ENCODE measurements around the gene S100A13.
"Not testable (repeated sequence)": the region's sequence is repeated elsewhere in the genome, so short reads cannot be mapped to it uniquely, and the experiment has no call there.

Gene S100A13

GRCh38 chr1:153626904-153627714 is at the start of gene S100A13:
Gene S100A13, minus strand, starts transcription at chr1:153627505. Its CDS starts 1,033 bp downstream, at chr1:153626472.
- Histone ChIP-seq H2AFZ (ENCODE audit: low read depth, low read length, severe bottlenecking) (no peak within 1 kb of the TSS), H3F3A (ENCODE audit: insufficient read depth) (no peaks in the 10 kb centered on the region), H3K27ac (ENCODE audit: low read depth, low read length) (no peak within 1 kb of the TSS), H3K36me3 (ENCODE audit: low read length) (no peaks in the 10 kb centered on the region), H3K27me3 (ENCODE audit: low read length) (no peaks in the 10 kb centered on the region), H3K4me2 (ENCODE audit: low read depth, low read length, poor library complexity, severe bottlenecking) (no peak within 1 kb of the TSS), H4K20me1 (ENCODE audit: low read depth, low read length) (no peaks in the 10 kb centered on the region), H3K9me2 (replicated peaks; ENCODE audit: insufficient read depth, low read length) (no peaks in the 10 kb centered on the region), H3K4me3 (ENCODE audit: insufficient read depth, low read length, poor library complexity, severe bottlenecking) (no peak within 1 kb of the TSS), H3K9ac (ENCODE audit: low read length) (no peak within 1 kb of the TSS), H3K9me3 (ENCODE audit: insufficient read depth, low read length) (no peaks in the 10 kb centered on the region), H3K79me2 (ENCODE audit: insufficient read depth, low read length) (no peaks in the 10 kb centered on the region)
- no peak for TF ChIP-seq EZH2phosphoT487 (conservative IDR thresholded peaks at IDR 0.05; ENCODE audit: low read length)
- peak; percentile 31 for TF ChIP-seq CTCF (IDR thresholded peaks at IDR 0.05; ENCODE audit: insufficient read depth, low read length, poor library complexity, severe bottlenecking)

- Histone ChIP-seq H3K27me3 (ENCODE audit: low read length) (no peaks in the 10 kb centered on the region), H3F3A (ENCODE audit: insufficient read depth) (0 out of 2 replicates have a peak, but pooled peaks cover 4% of the 10 kb centered on the region), H3K4me3 (ENCODE audit: insufficient read depth, low read length, poor library complexity, severe bottlenecking) (no peak overlapping the region), H3K9ac (ENCODE audit: low read length) (no peak overlapping the region), H2AFZ (ENCODE audit: low read depth, low read length, severe bottlenecking) (no peak overlapping the region), H3K9me2 (replicated peaks; ENCODE audit: insufficient read depth, low read length) (no peaks in the 10 kb centered on the region), H3K4me2 (ENCODE audit: low read depth, low read length, poor library complexity, severe bottlenecking) (no peak overlapping the region), H4K20me1 (ENCODE audit: low read depth, low read length) (no peaks in the 10 kb centered on the region), H3K79me2 (ENCODE audit: insufficient read depth, low read length) (peaks cover 23% of the 10 kb centered on the region), H3K27ac (ENCODE audit: low read depth, low read length) (no peak overlapping the region), H3K36me3 (ENCODE audit: low read length) (peaks cover 4% of the 10 kb centered on the region), H3K9me3 (ENCODE audit: insufficient read depth, low read length) (no peaks in the 10 kb centered on the region)
- TF ChIP-seq CTCF (IDR thresholded peaks at IDR 0.05; ENCODE audit: insufficient read depth, low read length, poor library complexity, severe bottlenecking): no peak
- no peak for TF ChIP-seq EZH2phosphoT487 (conservative IDR thresholded peaks at IDR 0.05; ENCODE audit: low read length)
Measured at GRCh38 chr1:153673511-153673910, 46.2 kb upstream of the S100A13 start.

- Histone ChIP-seq H3K79me2 (ENCODE audit: insufficient read depth, low read length) (peaks cover 32% of the 10 kb centered on the region), H3K36me3 (ENCODE audit: low read length) (peaks cover 15% of the 10 kb centered on the region), H2AFZ (ENCODE audit: low read depth, low read length, severe bottlenecking) (peak overlapping the region; percentile 93), H3K4me2 (ENCODE audit: low read depth, low read length, poor library complexity, severe bottlenecking) (peak overlapping the region; percentile 75), H3K27ac (ENCODE audit: low read depth, low read length) (peak overlapping the region; percentile 23), H3K4me3 (ENCODE audit: insufficient read depth, low read length, poor library complexity, severe bottlenecking) (peak overlapping the region; percentile 55), H3K9ac (ENCODE audit: low read length) (peak overlapping the region; percentile 55)
- H3K27me3 ChIP-seq (ENCODE audit: low read length); H3F3A ChIP-seq (ENCODE audit: insufficient read depth); H3K9me2 ChIP-seq (replicated peaks; ENCODE audit: insufficient read depth, low read length); H4K20me1 ChIP-seq (ENCODE audit: low read depth, low read length); H3K9me3 ChIP-seq (ENCODE audit: insufficient read depth, low read length): not testable (repeated sequence)
Measured at GRCh38 chr1:153671628-153672353, 44.5 kb upstream of the S100A13 start.
